ENCODE results near the gene PRKCH. TPM values are rescaled to one million over a fixed set of nuclear protein-coding genes. Genes with fewer than 3 reads are reported as not detected.

Gene PRKCH
- total RNA-seq, 1 donor from 2014 or later = 19.1 TPM

DNA sequence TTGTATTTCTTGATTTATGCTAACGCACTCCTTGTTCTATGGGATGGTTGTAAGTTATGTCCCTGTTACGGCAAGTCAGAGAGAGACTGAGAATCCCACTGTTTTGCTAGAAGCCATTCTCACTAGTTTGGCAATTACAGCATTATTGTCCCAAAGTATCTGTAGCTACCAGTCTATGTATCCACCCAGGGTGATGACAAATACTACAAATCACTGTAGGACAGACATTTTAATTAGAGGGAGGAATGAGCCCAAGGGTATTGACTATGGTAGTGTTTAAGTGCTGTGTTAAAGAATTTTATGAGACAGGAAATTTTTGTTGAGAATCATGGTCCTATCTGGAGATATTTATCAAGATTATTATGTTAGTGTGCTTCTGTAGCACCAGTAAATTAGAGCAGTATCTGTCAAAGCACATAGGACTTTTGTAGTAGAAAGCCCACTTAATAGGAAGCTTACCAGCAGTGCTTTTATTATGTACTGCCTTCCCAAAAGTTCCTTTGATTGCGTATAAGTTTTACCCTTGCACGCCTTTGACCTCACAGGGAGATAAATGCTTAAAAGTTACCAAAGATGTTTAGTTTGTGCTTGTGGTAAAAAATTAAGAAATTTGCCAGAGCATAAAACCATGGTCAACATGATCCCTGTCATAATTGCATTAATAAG lies 10.7 kb downstream of the PRKCH start:
- Mint-ChIP-seq H3K4me1 (ENCODE audit: unreplicated experiment) (peaks cover 13% of the 10 kb centered on the region), H3K36me3 (peaks cover 5% of the 10 kb centered on the region), H3K9me3 (no peaks in the 10 kb centered on the region), H3K4me3 (peak overlapping the region; percentile 57), H3K27me3 (no peaks in the 10 kb centered on the region), H3K27ac (peak overlapping the region; percentile 49)
- DNase-seq (ENCODE audit: extremely low spot score, unreplicated experiment) = no peak
- TF ChIP-seq CTCF (conservative IDR thresholded peaks at IDR 0.05) = no peak

DNA sequence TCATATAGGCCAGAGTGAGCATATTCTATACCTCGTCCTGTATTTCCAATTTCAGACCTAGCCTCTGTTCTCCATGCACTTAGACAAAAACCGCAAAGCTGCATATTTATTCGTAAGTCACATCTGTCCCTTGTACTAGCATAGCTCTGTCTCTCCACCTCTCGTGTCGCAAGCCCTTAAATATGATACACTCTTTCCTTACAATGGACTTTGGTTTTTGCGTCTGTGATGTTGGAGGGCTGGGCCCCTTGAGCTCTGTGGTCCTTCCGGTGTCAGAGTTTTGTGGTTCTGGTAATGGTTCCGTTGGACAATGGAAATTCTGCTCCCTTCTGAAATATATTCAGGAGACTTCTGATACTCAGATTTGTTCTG lies 11.3 kb downstream of the PRKCH start:
- H3K36me3 Mint-ChIP-seq = peaks cover 5% of the 10 kb centered on the region
- H3K27me3 Mint-ChIP-seq = no peaks in the 10 kb centered on the region
- no peak for DNase-seq (ENCODE audit: extremely low spot score, unreplicated experiment)
- TF ChIP-seq CTCF (conservative IDR thresholded peaks at IDR 0.05) = no peak
- peaks cover 9% of the 10 kb centered on the region for H3K4me1 Mint-ChIP-seq (ENCODE audit: unreplicated experiment)
- H3K4me3 Mint-ChIP-seq = no peak overlapping the region
- no peak overlapping the region for H3K27ac Mint-ChIP-seq
- no peaks in the 10 kb centered on the region for H3K9me3 Mint-ChIP-seq

- no peak for TF ChIP-seq CTCF (conservative IDR thresholded peaks at IDR 0.05)
- peaks cover 12% of the 10 kb centered on the region for H3K4me1 Mint-ChIP-seq (ENCODE audit: unreplicated experiment)
- DNase-seq (ENCODE audit: extremely low spot score, unreplicated experiment) = no peak
- H3K27ac Mint-ChIP-seq = no peak overlapping the region
- H3K36me3 Mint-ChIP-seq = peaks cover 5% of the 10 kb centered on the region
- no peak overlapping the region for H3K4me3 Mint-ChIP-seq
- H3K27me3 Mint-ChIP-seq = no peaks in the 10 kb centered on the region
- H3K9me3 Mint-ChIP-seq = no peaks in the 10 kb centered on the region
Measured at GRCh38 chr14:61333087-61333486, 11.7 kb downstream of the PRKCH start.

DNA sequence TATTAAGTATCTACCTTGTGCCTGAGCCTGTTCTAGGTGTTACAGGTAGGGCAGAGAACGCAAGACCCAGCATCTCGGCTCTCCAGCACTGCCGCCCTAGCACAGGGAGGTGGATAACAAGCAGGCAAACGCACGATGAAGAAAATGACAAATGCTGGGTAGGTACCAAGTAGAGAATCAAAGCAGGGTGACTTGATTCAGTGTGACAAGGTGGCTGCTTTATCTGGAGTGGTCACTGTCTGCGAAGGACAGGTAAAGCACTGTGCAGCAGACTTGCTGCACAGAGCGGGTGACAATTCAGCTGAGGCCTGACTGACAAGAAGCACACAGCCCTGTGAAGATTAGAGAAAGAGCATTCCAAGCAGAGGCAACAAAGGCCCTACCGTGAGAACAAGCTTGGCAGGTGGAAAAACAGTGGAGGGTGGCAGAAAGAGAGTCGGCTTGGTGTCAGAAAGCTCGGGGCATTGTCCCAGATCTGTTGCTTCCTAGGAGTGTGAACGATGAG lies 12.9 kb downstream of the PRKCH start:
- Mint-ChIP-seq H3K36me3 (peaks cover 5% of the 10 kb centered on the region), H3K4me3 (peak overlapping the region; percentile 23), H3K27me3 (no peaks in the 10 kb centered on the region), H3K27ac (peak overlapping the region; percentile 75), H3K9me3 (no peaks in the 10 kb centered on the region), H3K4me1 (ENCODE audit: unreplicated experiment) (peaks cover 20% of the 10 kb centered on the region)
- no peak for TF ChIP-seq CTCF (conservative IDR thresholded peaks at IDR 0.05)
- DNase-seq (ENCODE audit: extremely low spot score, unreplicated experiment) = no peak

- TF ChIP-seq CTCF (conservative IDR thresholded peaks at IDR 0.05) = no peak
- H3K36me3 Mint-ChIP-seq = no peaks in the 10 kb centered on the region
- H3K4me1 Mint-ChIP-seq (ENCODE audit: unreplicated experiment) = peaks cover 20% of the 10 kb centered on the region
- no peak overlapping the region for H3K27ac Mint-ChIP-seq
- no peaks in the 10 kb centered on the region for H3K9me3 Mint-ChIP-seq
- DNase-seq (ENCODE audit: extremely low spot score, unreplicated experiment) = no peak
- no peak overlapping the region for H3K4me3 Mint-ChIP-seq
- no peaks in the 10 kb centered on the region for H3K27me3 Mint-ChIP-seq
Measured at GRCh38 chr14:61335049-61335448, 13.7 kb downstream of the PRKCH start.

Data from type B pancreatic cell (in vitro differentiated cells).